HL-60 (cell line): ENCODE measurements around the gene S100A13.
"Not testable (repeated sequence)": the region's sequence is repeated elsewhere in the genome, so short reads cannot be mapped to it uniquely, and the experiment has no call there.

Source experiments
- DNase-seq, 2 experiments: peaks; one replicate each; pipeline ENCODE4 v3.0.0-alpha.2; 2010 to 2020; ENCODE audit warnings: low read depth in 1 of 2, low spot score in 1 of 2
- H3K27ac ChIP-seq: fragments of 250-450 bp; sonication (Bioruptor Pico); replicated peaks from 2 replicates; pipeline ENCODE4 v1.5.1; 2020; ENCODE audit warnings: mild to moderate bottlenecking, moderate library complexity
- H3K27me3 ChIP-seq: fragments of 250-450 bp; sonication (Bioruptor Pico); 2 replicates; pipeline ENCODE4 v1.5.1; 2021; ENCODE audit warnings: mild to moderate bottlenecking, moderate library complexity; ENCODE audit not compliant: insufficient read depth, poor library complexity, severe bottlenecking
- H3K4me3 ChIP-seq: replicated peaks from 2 replicates; pipeline ENCODE4 v1.5.1; 2011; ENCODE audit warnings: mild to moderate bottlenecking, control low read depth, low read length; ENCODE audit not compliant: insufficient read depth
- GABPA ChIP-seq: IDR thresholded peaks from 2 replicates; pipeline ENCODE4 v1.6.1; 2012; ENCODE audit warnings: low read depth
- POLR2AphosphoS5 ChIP-seq: IDR thresholded peaks from 2 replicates; pipeline ENCODE4 v1.6.1; 2012; ENCODE audit warnings: low read depth
- SPI1 ChIP-seq: IDR thresholded peaks from 2 replicates; pipeline ENCODE4 v1.6.1; 2012; ENCODE audit warnings: low read depth, mild to moderate bottlenecking, borderline replicate concordance
- TF ChIP-seq, protein P1 (sequence below): IDR thresholded peaks from 2 replicates; pipeline ENCODE4 v1.6.1; 2012; ENCODE audit warnings: low read depth; ENCODE audit not compliant: insufficient replicate concordance
- TF ChIP-seq, protein P2 (sequence below): IDR thresholded peaks from one replicate; pipeline ENCODE4 v1.5.1; 2011; ENCODE audit warnings: low read length, control low read depth, inconsistent platforms; ENCODE audit not compliant: insufficient read depth

The S100A13 gene

DNA sequence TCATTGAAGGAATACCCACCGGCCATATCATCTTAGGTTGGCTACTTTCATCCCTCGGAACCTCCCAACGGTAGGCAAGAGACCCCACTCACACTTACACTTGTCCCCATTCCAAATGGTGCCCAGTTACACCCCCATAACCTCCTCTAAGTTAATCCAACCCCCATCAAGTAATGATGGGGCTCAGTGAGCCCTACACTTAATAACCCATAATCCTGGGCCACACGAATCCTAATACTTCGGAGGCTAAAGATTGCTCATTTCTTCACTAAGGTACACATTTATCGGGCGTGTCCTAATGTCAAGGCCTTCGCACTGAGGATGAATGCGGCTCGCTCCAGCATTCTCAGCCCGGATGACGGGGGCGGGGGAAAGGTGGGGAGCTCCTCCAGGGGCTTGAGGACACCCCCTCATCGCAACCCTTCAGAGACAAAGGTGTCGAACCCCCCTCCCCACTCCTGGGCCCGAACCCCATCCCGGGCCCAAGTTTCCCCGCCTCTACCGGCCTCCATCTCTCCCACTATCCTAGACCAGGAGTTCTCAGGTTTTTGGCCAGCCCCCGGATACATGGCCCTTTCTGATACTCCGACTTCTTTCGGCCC lies 43.1 kb upstream of the S100A13 start:
- H3K27ac ChIP-seq: peak overlapping the region; percentile 88
- TF ChIP-seq, protein P1, sequence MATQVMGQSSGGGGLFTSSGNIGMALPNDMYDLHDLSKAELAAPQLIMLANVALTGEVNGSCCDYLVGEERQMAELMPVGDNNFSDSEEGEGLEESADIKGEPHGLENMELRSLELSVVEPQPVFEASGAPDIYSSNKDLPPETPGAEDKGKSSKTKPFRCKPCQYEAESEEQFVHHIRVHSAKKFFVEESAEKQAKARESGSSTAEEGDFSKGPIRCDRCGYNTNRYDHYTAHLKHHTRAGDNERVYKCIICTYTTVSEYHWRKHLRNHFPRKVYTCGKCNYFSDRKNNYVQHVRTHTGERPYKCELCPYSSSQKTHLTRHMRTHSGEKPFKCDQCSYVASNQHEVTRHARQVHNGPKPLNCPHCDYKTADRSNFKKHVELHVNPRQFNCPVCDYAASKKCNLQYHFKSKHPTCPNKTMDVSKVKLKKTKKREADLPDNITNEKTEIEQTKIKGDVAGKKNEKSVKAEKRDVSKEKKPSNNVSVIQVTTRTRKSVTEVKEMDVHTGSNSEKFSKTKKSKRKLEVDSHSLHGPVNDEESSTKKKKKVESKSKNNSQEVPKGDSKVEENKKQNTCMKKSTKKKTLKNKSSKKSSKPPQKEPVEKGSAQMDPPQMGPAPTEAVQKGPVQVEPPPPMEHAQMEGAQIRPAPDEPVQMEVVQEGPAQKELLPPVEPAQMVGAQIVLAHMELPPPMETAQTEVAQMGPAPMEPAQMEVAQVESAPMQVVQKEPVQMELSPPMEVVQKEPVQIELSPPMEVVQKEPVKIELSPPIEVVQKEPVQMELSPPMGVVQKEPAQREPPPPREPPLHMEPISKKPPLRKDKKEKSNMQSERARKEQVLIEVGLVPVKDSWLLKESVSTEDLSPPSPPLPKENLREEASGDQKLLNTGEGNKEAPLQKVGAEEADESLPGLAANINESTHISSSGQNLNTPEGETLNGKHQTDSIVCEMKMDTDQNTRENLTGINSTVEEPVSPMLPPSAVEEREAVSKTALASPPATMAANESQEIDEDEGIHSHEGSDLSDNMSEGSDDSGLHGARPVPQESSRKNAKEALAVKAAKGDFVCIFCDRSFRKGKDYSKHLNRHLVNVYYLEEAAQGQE: no peak
- TF ChIP-seq POLR2AphosphoS5 (no peak), SPI1 (no peak), GABPA (no peak)
- TF ChIP-seq, protein P2, sequence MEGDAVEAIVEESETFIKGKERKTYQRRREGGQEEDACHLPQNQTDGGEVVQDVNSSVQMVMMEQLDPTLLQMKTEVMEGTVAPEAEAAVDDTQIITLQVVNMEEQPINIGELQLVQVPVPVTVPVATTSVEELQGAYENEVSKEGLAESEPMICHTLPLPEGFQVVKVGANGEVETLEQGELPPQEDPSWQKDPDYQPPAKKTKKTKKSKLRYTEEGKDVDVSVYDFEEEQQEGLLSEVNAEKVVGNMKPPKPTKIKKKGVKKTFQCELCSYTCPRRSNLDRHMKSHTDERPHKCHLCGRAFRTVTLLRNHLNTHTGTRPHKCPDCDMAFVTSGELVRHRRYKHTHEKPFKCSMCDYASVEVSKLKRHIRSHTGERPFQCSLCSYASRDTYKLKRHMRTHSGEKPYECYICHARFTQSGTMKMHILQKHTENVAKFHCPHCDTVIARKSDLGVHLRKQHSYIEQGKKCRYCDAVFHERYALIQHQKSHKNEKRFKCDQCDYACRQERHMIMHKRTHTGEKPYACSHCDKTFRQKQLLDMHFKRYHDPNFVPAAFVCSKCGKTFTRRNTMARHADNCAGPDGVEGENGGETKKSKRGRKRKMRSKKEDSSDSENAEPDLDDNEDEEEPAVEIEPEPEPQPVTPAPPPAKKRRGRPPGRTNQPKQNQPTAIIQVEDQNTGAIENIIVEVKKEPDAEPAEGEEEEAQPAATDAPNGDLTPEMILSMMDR: no peak
- no peak for DNase-seq
- H3K4me3 ChIP-seq: peak overlapping the region; percentile 97
- H3K27me3 ChIP-seq: no peaks in the 10 kb centered on the region

DNA sequence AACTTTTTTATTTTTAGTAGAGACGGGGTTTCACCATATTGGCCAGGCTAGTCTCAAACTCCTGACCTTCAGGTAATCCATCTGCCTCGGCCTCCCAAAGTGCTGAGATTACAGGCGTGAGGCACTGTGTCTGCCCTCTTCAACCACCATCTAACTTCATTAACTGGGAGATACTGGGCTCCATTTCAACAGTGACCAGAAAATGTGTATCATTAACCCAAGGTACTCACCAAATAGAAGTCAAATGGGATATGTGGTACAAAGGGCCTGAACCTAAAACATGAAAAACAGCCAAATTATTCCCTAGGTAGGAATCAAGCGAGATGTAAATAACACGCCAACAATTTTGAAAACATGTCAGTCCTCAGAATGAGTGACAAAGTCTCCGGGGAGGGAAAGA lies 42.3 kb upstream of the S100A13 start:
- TF ChIP-seq, protein P1: no peak
- TF ChIP-seq GABPA: no peak
- TF ChIP-seq, protein P2: no peak
- no peak for TF ChIP-seq POLR2AphosphoS5
- no peak for TF ChIP-seq SPI1
- Histone ChIP-seq H3K27ac (peak overlapping the region; percentile 88), H3K27me3 (no peaks in the 10 kb centered on the region), H3K4me3 (peak overlapping the region; percentile 97)
- no peak for DNase-seq

DNA sequence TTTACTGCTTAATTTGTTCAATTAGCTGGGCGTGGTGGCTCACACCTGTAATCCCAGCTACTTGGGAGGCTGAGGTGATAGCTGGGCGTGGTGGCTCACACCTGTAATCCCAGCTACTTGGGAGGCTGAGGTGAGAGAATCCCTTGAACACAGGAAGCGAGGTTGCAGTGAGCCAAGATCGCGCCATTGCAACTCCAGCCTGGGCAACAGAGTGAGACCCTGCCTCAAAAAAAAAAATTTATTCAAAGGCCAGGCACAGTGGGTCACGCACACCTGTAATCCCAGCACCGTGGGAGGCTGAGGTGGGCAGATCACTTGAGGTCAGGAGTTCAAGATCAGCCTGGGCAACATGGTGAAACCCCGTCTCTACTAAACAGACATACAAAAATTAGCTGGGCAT lies 41.4 kb upstream of the S100A13 start:
- DNase-seq, H3K4me3 ChIP-seq, H3K27ac ChIP-seq, H3K27me3 ChIP-seq: not testable (repeated sequence)

DNA sequence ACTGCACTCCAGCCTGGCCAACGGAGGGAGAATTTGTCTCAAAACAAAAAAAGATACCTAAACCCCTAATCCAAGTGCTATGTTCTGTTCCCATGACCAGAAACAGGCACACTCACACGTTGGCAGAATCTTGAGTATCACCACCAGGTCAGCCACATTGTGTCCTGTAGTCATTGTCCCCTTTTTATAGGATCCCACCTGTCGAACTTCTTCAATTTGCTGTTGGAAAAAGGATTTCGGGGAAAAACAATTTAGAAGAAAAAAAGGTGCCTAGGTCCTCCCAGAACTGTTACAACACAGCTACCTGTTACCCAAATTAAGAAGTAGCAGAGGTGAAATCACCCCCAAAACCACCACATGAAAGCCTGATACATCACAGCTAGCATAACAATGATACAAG lies 40.1 kb upstream of the S100A13 start:
- TF ChIP-seq GABPA (no peak), SPI1 (no peak), POLR2AphosphoS5 (no peak)
- TF ChIP-seq, protein P1: no peak
- TF ChIP-seq, protein P2: no peak
- Histone ChIP-seq H3K27me3 (no peaks in the 10 kb centered on the region), H3K27ac (no peak overlapping the region), H3K4me3 (no peak overlapping the region)
- no peak for DNase-seq
